GM19328 (cell line): ENCODE data around the gene HDAC4.
"Not testable (repeated sequence)": the region's sequence is repeated elsewhere in the genome, so short reads cannot be mapped to it uniquely, and the experiment has no call there.

Experiments
- ATAC-seq: cut with Tn5 transposase; IDR thresholded peaks from one replicate; pipeline ENCODE4 v1.9.1; 2021; ENCODE audit warnings: mild to moderate bottlenecking, moderate library complexity; ENCODE audit not compliant: unreplicated experiment

HDAC4 gene

GRCh38 chr2:239043326-239043725 is 357.5 kb downstream of the HDAC4 start:
- ATAC-seq, result no peak

DNA sequence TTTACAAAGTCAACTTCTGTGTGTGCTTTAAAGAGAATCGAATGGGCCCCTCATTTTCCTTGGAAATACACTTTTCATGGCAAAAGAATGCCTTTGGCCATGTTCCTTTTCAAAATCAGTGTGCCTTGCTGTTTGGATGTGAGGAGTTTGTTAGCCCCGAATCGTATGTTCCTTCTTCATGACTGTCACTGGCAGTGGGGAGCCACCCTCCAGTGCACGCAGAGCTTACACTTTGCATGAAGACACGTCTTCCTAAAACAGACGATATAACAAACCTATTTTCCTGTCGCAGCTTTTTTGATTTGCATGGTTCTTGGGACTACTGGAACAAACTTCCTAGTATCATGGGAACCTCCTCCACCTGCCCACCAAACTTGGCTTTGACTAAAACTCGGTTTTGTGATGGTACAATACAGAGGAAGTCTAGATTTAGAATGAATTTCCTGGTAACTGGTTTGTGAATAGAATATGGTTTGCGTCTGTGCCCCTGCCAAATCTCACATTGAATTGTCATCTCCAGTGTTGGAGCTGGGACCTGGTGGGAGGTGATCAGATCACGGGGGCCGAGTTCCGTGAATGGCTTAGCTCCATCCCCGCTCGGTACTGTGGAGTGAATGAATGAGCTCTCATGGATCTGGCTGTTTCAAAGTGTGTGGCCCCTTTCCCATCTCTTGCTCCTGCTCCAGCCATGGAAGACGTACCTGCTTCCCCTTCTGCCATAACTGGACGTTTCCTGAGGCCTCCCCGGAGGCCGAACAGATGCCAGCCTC is 358.1 kb downstream of the HDAC4 start:
- ATAC-seq, result no peak

DNA sequence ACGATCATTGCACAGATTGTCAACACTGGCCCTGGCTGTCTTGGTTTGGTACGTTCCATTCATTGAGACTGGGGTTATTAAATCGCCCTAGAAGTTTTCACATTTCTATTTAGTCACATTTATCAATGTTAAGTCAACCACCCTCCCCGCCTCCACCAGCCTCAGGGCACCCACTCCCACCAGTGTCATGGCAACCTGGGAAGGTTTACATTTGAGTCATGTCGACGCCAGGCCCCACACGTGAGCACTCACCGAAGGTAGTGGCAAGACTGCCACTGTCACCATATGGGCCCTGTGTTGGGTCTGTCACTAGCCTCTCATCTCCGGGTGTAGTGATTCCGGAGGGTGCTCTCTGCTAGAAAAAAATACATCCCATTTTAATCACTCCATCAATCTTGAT is 358.8 kb downstream of the HDAC4 start:
- no peak for ATAC-seq

DNA sequence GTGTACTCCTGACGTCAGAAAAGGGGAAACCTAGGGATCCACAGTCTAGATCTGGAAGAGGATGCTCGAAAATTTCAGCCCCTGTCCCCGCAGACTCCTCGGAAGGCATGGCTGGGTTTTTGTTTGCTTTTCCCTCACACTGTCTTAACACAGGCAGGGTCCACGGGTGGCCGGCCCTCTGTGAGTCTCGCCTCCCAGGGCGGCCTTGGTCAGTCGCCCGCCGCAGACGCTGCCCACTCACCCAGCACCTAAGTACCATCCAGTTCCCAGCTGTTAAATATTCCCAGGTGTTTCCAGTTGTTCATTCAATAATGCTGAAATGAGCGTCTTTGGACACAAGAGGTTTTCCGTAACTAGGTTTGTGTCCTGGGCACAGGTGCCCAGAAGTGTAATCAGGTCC is 359.8 kb downstream of the HDAC4 start:
- no peak for ATAC-seq

DNA sequence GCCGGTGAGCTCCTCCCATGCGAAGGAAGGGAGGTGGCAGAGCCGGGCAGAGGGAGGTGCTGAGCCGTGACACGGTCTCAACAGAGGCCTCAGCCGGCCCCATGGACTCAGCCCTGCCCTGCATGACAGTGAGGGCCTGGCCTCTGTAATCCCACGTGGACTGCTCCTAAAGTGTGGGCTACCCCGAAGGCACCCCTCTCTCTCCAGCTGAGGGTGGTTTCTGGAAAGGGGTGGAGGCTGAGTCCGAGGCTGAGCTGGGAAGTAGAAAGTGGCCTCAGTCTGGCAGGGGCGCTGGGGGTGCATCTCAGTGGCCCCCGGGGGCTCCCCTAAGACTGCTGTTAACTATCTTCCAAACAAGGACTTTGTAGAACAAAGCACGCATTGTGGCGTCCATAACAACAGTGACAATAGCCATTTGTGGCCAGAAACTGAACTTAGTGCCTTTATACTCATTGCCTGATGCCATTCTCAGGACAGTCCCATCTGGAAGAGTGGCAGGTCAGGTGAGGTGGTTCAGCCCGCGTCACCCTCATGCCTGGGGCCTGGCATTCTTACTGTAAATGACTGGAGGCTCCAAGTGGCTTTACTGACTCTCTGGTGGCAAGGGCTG is 360.6 kb downstream of the HDAC4 start:
- no peak for ATAC-seq

- ATAC-seq, result no peak
Observed at GRCh38 chr2:239039479-239039861, 361.4 kb downstream of the HDAC4 start.

- no peak for ATAC-seq
Observed at GRCh38 chr2:239038773-239039478, 361.9 kb downstream of the HDAC4 start.

DNA sequence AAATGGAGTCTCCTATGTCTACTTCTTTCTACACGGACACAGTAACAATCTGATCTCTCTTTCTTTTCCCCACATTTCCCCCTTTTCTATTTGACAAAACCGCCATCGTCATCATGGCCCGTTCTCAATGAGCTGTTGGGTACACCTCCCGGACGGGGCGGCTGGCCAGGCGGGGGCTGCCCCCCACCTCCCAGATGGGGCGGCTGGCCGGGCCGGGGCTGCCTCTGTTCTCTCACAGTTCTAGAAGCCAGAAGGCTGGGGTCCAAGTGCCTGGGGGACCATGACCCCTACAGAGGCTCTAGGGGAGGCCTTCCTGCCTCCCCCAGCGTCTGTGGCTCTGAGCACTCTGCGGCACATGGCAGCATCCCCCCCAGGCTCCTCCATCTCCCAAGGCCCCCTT is 362.5 kb downstream of the HDAC4 start:
- not testable (repeated sequence) for ATAC-seq

GRCh38 chr2:239037559-239037910 is 363.3 kb downstream of the HDAC4 start:
- no peak for ATAC-seq

- ATAC-seq, result no peak
Observed at GRCh38 chr2:239036819-239037558, 363.8 kb downstream of the HDAC4 start.

GRCh38 chr2:239035997-239036731 is 364.7 kb downstream of the HDAC4 start:
- no peak for ATAC-seq

DNA sequence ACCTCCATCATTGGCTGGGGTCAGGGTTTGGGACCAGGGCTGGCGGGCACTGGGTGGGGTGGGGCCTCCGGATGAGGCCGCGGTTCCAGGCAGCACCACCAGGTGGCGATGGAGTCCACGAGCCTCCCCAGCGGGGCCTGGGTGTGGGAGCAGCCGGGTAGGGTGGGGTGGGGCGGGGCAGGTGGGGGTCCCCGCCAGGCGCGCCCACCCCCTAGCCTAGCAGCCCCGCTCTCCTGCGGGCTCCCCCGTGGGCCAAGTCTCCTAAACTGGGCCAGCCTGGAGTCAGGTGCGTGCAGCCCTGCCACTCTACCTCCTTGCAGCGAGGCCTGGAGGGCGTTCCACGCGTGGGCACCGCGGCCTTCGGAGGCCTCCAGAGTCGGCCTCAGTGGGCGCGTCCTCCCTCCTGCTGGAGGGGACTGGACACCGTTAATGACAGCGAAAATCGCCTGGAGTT is 365.4 kb downstream of the HDAC4 start:
- no peak for ATAC-seq

GRCh38 chr2:239034561-239035341 is 366.1 kb downstream of the HDAC4 start:
- ATAC-seq, result no peak

DNA sequence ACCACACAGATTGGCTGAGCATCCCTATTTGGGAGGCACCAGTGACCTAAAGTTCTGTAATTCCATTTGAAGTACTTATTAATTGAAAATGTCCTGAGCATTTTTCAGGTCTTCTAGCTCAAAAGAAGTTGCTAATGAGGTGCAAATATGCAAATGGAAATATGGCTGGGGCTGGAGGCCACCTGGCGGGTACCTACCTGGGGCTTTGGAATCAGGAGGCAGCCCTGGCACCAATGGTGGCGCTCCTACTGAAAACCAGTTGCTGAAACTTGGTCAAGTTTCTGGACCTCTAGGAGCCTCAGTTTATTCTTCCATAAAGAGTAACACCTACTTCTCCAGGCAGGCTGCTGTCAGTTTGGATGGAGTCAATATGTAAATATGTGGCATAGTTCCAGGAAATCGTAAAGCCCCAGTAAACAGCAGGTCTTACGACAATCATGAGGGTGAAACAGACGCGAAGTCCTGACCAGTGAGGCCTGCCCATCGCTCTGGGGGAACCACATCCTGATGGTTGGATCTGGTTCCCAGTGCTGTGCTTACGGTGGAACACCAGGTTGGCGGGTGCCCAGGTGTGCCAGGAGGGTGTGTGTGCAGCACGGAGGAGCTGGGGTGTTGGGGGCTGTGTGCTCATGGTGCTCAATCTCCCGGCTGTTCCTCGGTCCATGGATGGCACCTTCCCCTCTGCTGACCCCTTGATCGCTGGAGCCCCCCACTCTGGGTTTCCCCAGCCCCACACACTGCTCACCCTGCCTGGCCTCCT is 366.8 kb downstream of the HDAC4 start:
- no peak for ATAC-seq

DNA sequence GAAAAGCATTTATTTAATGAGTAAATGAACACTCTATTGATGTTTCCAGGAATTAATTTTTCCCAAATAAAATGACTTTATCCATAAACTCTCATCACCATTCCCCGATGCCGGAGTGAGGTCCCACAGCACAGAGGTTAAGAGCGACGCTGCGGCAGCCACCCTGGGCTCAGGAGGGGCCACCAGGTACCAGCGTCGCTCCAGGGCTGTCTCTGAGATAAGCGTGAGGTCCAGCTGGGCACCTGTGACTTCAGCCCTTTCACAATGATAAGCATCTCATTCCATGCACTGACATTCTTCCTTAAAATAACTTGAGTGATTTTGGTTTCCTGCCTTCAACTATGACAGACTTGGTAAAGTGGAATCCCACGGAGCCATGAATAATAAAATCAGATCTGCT is 370.9 kb downstream of the HDAC4 start:
- ATAC-seq, result no peak

GRCh38 chr2:239028253-239028619 is 372.6 kb downstream of the HDAC4 start:
- ATAC-seq, result no peak

DNA sequence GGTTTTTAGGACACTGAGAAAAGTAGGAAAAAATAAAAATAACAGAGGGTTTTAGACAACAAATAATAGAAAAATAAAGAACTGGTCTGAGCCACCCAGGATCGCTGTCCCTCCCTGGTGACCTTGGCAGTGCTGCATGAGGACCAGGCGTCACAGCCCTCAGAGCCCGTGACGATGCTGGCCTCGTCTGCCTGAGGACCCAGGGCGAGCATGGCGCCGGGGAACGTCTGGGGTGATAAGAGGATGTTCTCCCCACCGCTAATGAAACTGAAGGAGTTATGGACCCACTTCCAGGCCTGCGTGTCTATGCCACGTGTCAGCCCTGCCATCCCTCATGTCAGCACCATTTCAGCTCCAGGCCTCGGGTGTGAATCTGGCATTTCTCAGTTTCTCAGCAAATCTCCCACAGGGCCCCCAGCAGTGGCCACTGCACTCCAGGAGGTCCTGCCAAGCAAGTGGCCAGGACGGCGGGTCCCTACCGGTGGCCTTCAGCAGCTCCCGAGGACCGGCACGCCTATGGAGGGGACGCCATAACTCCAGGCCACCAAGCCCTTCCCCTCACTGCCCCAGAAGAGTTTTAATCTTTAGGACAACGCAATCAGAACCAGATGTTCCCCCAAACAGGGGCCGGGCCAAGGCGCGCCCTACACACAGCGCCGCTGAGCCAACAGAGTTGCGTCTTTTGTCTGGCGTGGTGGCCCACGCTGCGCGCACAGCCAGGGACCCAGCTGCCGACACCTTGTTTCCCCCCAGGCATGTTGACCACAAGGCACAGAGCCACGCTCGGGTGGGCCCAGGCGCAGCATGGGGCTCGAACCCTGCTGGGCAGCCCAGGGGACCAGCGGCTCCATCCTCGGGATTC is 373.2 kb downstream of the HDAC4 start:
- ATAC-seq, result no peak

DNA sequence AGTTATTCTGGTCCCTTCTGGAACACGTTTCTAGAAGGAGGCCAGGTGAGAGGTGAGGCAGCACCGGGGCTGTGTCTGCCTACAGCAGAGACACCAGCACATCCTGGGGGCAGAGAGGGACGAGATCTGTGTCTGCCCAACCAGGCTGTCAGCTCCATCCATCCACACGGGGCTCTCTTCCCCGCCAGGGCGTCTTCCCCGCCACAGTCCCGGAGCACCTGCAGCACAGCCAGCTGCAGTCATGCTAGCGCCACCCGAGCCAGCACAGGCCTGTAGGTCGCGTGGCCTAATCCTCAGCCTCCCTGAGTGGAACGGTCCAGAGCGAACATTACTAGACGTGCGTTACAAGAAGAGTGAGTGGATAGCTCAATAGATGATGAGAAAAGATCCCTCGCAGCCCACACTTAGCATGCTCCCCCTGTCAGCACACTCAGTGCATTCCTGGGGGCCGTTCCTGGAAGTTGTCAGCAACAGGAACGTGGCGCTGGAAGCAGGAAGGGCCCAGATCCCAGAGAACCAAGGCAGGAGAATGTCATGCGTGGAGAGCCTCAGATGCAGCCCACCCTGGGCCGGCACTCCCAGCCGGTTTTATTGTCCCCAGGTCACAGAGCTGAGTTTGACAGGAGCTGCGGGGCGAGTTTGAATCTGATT is 374.0 kb downstream of the HDAC4 start:
- ATAC-seq, result no peak
